ENCODE data around the gene FMO3. TPM values are rescaled to one million over a fixed set of nuclear protein-coding genes. Genes with fewer than 3 reads are reported as not detected.

Gene FMO3
- total RNA-seq, 5 donors from 2014 or later (not counting 1 experiment from before 2014, with no cell fraction given): 0.20 TPM; not detected in 4

- DNase-seq (no peak), ATAC-seq (replicated peaks in 1 of 4) (no peak)
- Mint-ChIP-seq H3K27ac (no peak overlapping the region), H3K36me3 (no peaks in the 10 kb centered on the region), H3K4me1 (no peaks in the 10 kb centered on the region), H3K27me3 (peaks cover 0 to 9% of the 10 kb centered on the region in 2 donors), H3K9me3 (no peaks in the 10 kb centered on the region), H3K4me3 (no peak overlapping the region)
- H3K36me3 ChIP-seq (ENCODE audit: control insufficient read depth in 2 of 2, extremely low read depth in 1 of 2, insufficient read depth in 1 of 2, low read length in 1 of 2): no peaks in the 10 kb centered on the region
- no peaks in the 10 kb centered on the region for H3K4me1 ChIP-seq (ENCODE audit: control insufficient read depth in 1 of 2, extremely low read depth in 1 of 2, insufficient read depth in 2 of 2, low read length in 2 of 2)
- no peak overlapping the region for H3K4me3 ChIP-seq (ENCODE audit: control insufficient read depth in 1 of 2, extremely low read depth in 1 of 2, low read length in 1 of 2)
- no peak overlapping the region for H3K27ac ChIP-seq (ENCODE audit: low read length)
- H3K9me3 ChIP-seq: no peaks in the 10 kb centered on the region
- ChIA-PET POLR2A (no interaction called here), CTCF (no interaction called here)
- no peaks in the 10 kb centered on the region for H3K27me3 ChIP-seq (replicated peaks in 1 of 2; ENCODE audit: control insufficient read depth in 2 of 2, extremely low read depth in 1 of 2, insufficient read depth in 2 of 2, low read length in 1 of 2)
- 60% methylated on average over 2 of the region's 4 CpGs for WGBS (ENCODE audit: insufficient coverage)
Measured at GRCh38 chr1:171160639-171161354, 70.1 kb downstream of the FMO3 start.

- no peak for DNase-seq
Measured at GRCh38 chr1:171161431-171161830, 70.7 kb downstream of the FMO3 start.

GRCh38 chr1:171166361-171166760 is 75.7 kb downstream of the FMO3 start:
- H3K27me3 ChIP-seq (replicated peaks in 1 of 2; ENCODE audit: control insufficient read depth in 2 of 2, extremely low read depth in 1 of 2, insufficient read depth in 2 of 2, low read length in 1 of 2): peaks cover 0 to 5% of the 10 kb centered on the region in 2 experiments
- H3K9me3 Mint-ChIP-seq: no peaks in the 10 kb centered on the region
- H3K36me3 Mint-ChIP-seq: no peaks in the 10 kb centered on the region
- no peaks in the 10 kb centered on the region for H3K4me1 ChIP-seq (ENCODE audit: control insufficient read depth in 1 of 2, extremely low read depth in 1 of 2, insufficient read depth in 2 of 2, low read length in 2 of 2)
- no peak overlapping the region for H3K27ac Mint-ChIP-seq
- H3K4me3 Mint-ChIP-seq: no peak overlapping the region
- ChIA-PET CTCF (no interaction called here), POLR2A (no interaction called here)
- no peaks in the 10 kb centered on the region for H3K36me3 ChIP-seq (ENCODE audit: control insufficient read depth in 2 of 2, extremely low read depth in 1 of 2, insufficient read depth in 1 of 2, low read length in 1 of 2)
- no peaks in the 10 kb centered on the region for H3K9me3 ChIP-seq
- ATAC-seq (replicated peaks in 1 of 4) (no peak), DNase-seq (no peak)
- no peak overlapping the region for H3K27ac ChIP-seq (ENCODE audit: low read length)
- H3K27me3 Mint-ChIP-seq: peaks cover 18% of the 10 kb centered on the region in 2 donors
- WGBS (ENCODE audit: insufficient coverage): no CpG with 5 or more reads among the region's 2 CpGs
- H3K4me1 Mint-ChIP-seq: no peaks in the 10 kb centered on the region
- H3K4me3 ChIP-seq (ENCODE audit: control insufficient read depth in 1 of 2, extremely low read depth in 1 of 2, low read length in 1 of 2): no peak overlapping the region

More at GRCh38 chr1:171161431-171161830, 70.7 kb downstream of the FMO3 start:
- H3K27ac ChIP-seq (ENCODE audit: low read length): no peak overlapping the region
- H3K36me3 ChIP-seq (ENCODE audit: control insufficient read depth in 2 of 2, extremely low read depth in 1 of 2, insufficient read depth in 1 of 2, low read length in 1 of 2): no peaks in the 10 kb centered on the region
- H3K27me3 ChIP-seq (replicated peaks in 1 of 2; ENCODE audit: control insufficient read depth in 2 of 2, extremely low read depth in 1 of 2, insufficient read depth in 2 of 2, low read length in 1 of 2): no peaks in the 10 kb centered on the region
- no peaks in the 10 kb centered on the region for H3K9me3 ChIP-seq
- Mint-ChIP-seq H3K27ac (no peak overlapping the region), H3K9me3 (no peaks in the 10 kb centered on the region), H3K36me3 (no peaks in the 10 kb centered on the region), H3K4me3 (no peak overlapping the region), H3K27me3 (peaks cover 0 to 9% of the 10 kb centered on the region in 2 donors), H3K4me1 (no peaks in the 10 kb centered on the region)
- CTCF ChIA-PET: no interaction called here
- no peaks in the 10 kb centered on the region for H3K4me1 ChIP-seq (ENCODE audit: control insufficient read depth in 1 of 2, extremely low read depth in 1 of 2, insufficient read depth in 2 of 2, low read length in 2 of 2)
- no peak overlapping the region for H3K4me3 ChIP-seq (ENCODE audit: control insufficient read depth in 1 of 2, extremely low read depth in 1 of 2, low read length in 1 of 2)
- ATAC-seq (replicated peaks in 1 of 4): no peak
- POLR2A ChIA-PET: no interaction called here

Other genes starting within 250 kb of the FMO3 start
- not detected for gene MROH9, start 155.4 kb upstream of the FMO3 start, total RNA-seq
- under 1 TPM in 3 of 5 donors, not detected in 2; 0.38 to 0.82 (median 0.70) TPM for gene FMO2, start 94.4 kb downstream of the FMO3 start, total RNA-seq
- not detected for gene FMO1, start 157.6 kb downstream of the FMO3 start, total RNA-seq
- 1 to 10 TPM; 2.0 to 3.7 (median 2.8) TPM for gene FMO4, start 223.3 kb downstream of the FMO3 start, total RNA-seq

Data from T-cell (primary cell).